Ovary (tissue), 9 donors: ENCODE measurements around the gene FIGNL2. TPM values are rescaled to one million over a fixed set of nuclear protein-coding genes. Genes with fewer than 3 reads are reported as not detected.

Source experiments
- DNase-seq, 5 donors: peaks; one replicate each; pipeline ENCODE4 v3.0.0-alpha.2; 2019 to 2020
- H3K27ac ChIP-seq, 2 donors: fragments of 200-600 bp; one replicate each; pipeline versions ENCODE4 v1.5.1 to v1.8.0; 2019 to 2022
- H3K27me3 ChIP-seq: fragments of 200-600 bp; one replicate; pipeline ENCODE4 v1.8.0; 2022
- H3K36me3 ChIP-seq: fragments of 200-600 bp; sonication (generic); one replicate; pipeline ENCODE4 v1.5.1; 2019
- H3K4me1 ChIP-seq: one replicate; pipeline ENCODE4 v1.8.1; 2013; ENCODE audit warnings: mild to moderate bottlenecking, moderate library complexity; ENCODE audit not compliant: insufficient read depth
- H3K4me3 ChIP-seq: fragments of 200-600 bp; sonication (generic); one replicate; pipeline ENCODE4 v1.5.1; 2017
- H3K9me3 ChIP-seq, 2 donors: fragments of 200-600 bp in 1 of 2; sonication (generic) in 1 of 2; one replicate each; pipeline versions ENCODE4 v1.5.1 to v1.8.1; 2013 to 2019; ENCODE audit warnings: mild to moderate bottlenecking in 1 of 2, moderate library complexity in 1 of 2
- CTCF ChIP-seq, 3 donors: fragments of 450-650 bp in 2 of 3; fragments of 200-600 bp in 1 of 3; IDR thresholded peaks; one replicate each; pipeline versions ENCODE4 v1.5.1 to v1.8.0; 2016 to 2022; ENCODE audit warnings: antibody characterized with exemption in 3 of 3, mild to moderate bottlenecking in 1 of 3
- EP300 ChIP-seq: sonication (generic); formaldehyde crosslinking; IDR thresholded peaks from one replicate; pipeline ENCODE4 v1.6.1; 2017; ENCODE audit warnings: antibody characterized with exemption
- POLR2A ChIP-seq: fragments of 450-650 bp; IDR thresholded peaks from one replicate; pipeline ENCODE4 v1.6.1; 2017; ENCODE audit warnings: antibody characterized with exemption, mild to moderate bottlenecking, moderate library complexity
- WGBS, 3 donors: extraction: QIAGEN DNeasy Blood & Tissue Kit in 1 of 3; methylation state at CpG; one replicate each; pipeline versions ENCODE4 v1.1.5 to v1.1.7; 2013 to 2017; 5-methylcytosine and 5-hydroxymethylcytosine counted together
- intact Hi-C, 4 donors: fragments of 100-400 bp; cut with DNase I; formaldehyde crosslinking; loops; one replicate each; pipeline versions ENCODE4 v1.11.0 to v1.15.1; 2022 to 2023
- polyA plus RNA-seq, 2 donors: library from polyadenylated mRNA; stranded (reverse); fragments of 200-250 nt in 1 of 2; fragments of 350-450 nt in 1 of 2; fragmentation: Illumina TruSeq in 1 of 2; extraction: RNeasy Lipid Tissue Mini Kit (QIAGEN cat#74804) in 1 of 2; gene quantifications; one replicate each; pipeline ENCODE4 v1.2.3, GENCODE V29; 2013 to 2014
- total RNA-seq, 7 donors: library from RNA; depleted of rRNA in 2 of 7; stranded (reverse); fragments of >200 nt in 2 of 7; fragmentation: NEBNext Ultra II Directional in 3 of 7; extraction: Animal tissue kit (Norgen Biotek cat#: 25700) in 3 of 7; gene quantifications; one replicate each; pipeline versions ENCODE4 v1.1.0 to v1.2.4, GENCODE V29; 2016 to 2023
- donor health status: DM: no; HTN: no; CAD: no; lungs with moderate emphysema.
- donor health status: DM: no; HTN: no; CAD: no.
- donor health status: Bipolar disorder and iron deficiency.
- donor health status: DM: yes; HTN: yes; CAD: no.
- donor health status: DM: no; HTN: no; CAD: no.
- donor health status: DM: yes; HTN: yes; CAD: no.

FIGNL2 gene
- total and polyA plus RNA-seq, 9 donors = 0.11 to 0.50 (median 0.22) TPM

DNA sequence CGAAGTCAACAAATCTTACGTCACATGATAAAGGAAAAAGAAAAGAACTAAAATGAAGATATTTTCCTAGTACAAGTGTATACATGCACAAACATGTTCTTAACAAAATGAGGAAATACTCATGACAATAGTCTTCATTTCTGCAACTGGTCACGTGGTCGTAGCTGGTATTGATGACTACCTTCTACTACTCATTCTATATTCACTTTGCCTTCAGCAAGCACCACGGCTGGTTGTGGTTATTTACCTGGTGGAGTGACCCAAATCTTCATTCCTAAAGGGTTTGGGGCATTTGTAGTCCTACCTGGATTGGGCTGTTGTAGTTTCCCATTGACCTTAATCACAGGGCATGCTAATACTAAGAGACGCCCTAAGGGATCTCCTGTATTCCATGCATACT is 51.2 kb downstream of the FIGNL2 start:
- Histone ChIP-seq H3K4me1 (no peaks in the 10 kb centered on the region), H3K27ac (no peak overlapping the region), H3K9me3 (no peaks in the 10 kb centered on the region), H3K27me3 (no peaks in the 10 kb centered on the region), H3K36me3 (no peaks in the 10 kb centered on the region), H3K4me3 (no peak overlapping the region)
- intact Hi-C loops = no loop called here
- DNase-seq = no peak
- TF ChIP-seq POLR2A (no peak), CTCF (IDR thresholded peaks at IDR 0.05) (no peak), EP300 (no peak)
- WGBS, 3 donors = 93 to 94% (median 94%) methylated on average over 6 of the region's 6 CpGs

DNA sequence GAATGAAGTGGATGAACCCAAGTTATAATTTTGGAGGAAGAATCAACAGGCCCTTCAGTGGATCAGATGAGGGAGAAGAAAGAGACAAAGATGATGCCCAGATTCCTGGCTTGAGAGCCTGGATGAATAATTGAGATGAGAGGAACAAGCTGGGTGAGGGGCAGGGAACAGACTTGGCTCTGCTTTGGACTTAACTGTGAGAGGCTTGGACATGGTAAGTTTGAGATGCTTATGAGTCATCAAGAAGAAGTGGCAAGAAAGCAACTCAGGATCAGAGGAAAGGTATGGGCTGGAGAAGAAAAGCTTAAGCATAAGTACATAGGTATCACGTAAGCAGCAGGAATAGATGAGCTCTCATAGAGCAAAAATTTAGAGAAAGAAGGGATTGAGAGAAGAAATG is 55.3 kb downstream of the FIGNL2 start:
- TF ChIP-seq CTCF (IDR thresholded peaks at IDR 0.05) (no peak), POLR2A (no peak), EP300 (no peak)
- no peaks in the 10 kb centered on the region for H3K9me3 ChIP-seq
- no peaks in the 10 kb centered on the region for H3K36me3 ChIP-seq
- 97 to 100% (median 98%) methylated on average over 1 of the region's 1 CpG for WGBS, 3 donors
- no peak overlapping the region for H3K4me3 ChIP-seq
- no peaks in the 10 kb centered on the region for H3K4me1 ChIP-seq
- intact Hi-C loops = no loop called here
- no peaks in the 10 kb centered on the region for H3K27me3 ChIP-seq
- DNase-seq = no peak
- H3K27ac ChIP-seq = no peak overlapping the region

DNA sequence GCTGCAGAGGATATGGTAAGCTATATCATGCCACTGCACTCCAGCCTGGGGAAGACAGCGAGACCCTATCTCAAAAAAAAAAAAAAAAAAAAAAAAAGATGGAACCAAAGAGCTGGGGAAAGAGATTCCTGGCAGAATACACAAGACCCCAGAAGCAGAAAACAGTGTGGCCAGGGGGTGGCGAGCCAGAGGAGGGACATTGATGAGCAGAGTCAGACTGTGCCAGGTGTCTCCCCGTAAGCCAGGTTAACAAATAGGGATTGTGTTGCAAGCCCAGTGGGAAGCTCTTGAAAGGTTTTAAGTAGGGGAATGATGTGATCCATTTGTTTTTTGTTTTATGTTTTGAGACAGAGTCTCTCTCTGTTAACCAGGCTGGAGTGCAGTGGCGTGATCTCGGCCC is 56.1 kb downstream of the FIGNL2 start:
- Histone ChIP-seq H3K4me3 (no peak overlapping the region), H3K9me3 (no peaks in the 10 kb centered on the region), H3K27me3 (no peaks in the 10 kb centered on the region), H3K27ac (no peak overlapping the region), H3K36me3 (no peaks in the 10 kb centered on the region), H3K4me1 (no peaks in the 10 kb centered on the region)
- no peak for TF ChIP-seq CTCF (IDR thresholded peaks at IDR 0.05)
- no peak for TF ChIP-seq POLR2A
- TF ChIP-seq EP300 = no peak
- 94 to 95% (median 95%) methylated on average over 5 of the region's 5 CpGs for WGBS, 3 donors
- intact Hi-C loops = no loop called here
- no peak for DNase-seq

GRCh38 chr12:51788876-51789275 is 59.6 kb downstream of the FIGNL2 start:
- no peaks in the 10 kb centered on the region for H3K36me3 ChIP-seq
- WGBS, 3 donors = 79 to 84% (median 83%) methylated on average over 6 of the region's 6 CpGs
- intact Hi-C loops = no loop called here
- no peak overlapping the region for H3K27ac ChIP-seq
- H3K27me3 ChIP-seq = no peaks in the 10 kb centered on the region
- TF ChIP-seq EP300 (no peak), CTCF (IDR thresholded peaks at IDR 0.05) (no peak), POLR2A (no peak)
- no peak overlapping the region for H3K4me3 ChIP-seq
- no peaks in the 10 kb centered on the region for H3K4me1 ChIP-seq
- DNase-seq = no peak
- H3K9me3 ChIP-seq = no peaks in the 10 kb centered on the region

DNA sequence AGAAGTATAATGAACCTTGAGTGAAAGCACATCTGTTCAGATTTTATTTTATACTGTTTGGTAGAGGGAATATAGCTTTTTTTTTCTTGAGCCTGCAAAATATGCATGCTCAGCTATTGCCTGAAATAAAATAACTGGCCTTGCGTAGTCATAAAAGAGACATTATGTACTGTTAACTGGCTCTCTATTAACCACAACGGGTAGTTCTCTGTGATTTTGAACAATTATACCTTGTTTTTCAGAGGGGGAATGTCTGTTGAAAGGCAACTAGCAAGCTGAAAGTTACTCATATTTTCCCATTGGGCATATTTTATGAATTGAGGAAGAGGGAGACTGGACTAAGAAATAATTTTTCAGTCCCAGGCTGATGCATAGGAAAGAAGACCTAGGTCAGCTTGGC is 62.6 kb downstream of the FIGNL2 start:
- DNase-seq = no peak
- WGBS, 3 donors = 77 to 88% (median 87%) methylated on average over 2 of the region's 2 CpGs
- H3K4me1 ChIP-seq = no peaks in the 10 kb centered on the region
- intact Hi-C loops = no loop called here
- H3K36me3 ChIP-seq = no peaks in the 10 kb centered on the region
- no peaks in the 10 kb centered on the region for H3K27me3 ChIP-seq
- H3K4me3 ChIP-seq = no peak overlapping the region
- no peak for TF ChIP-seq CTCF (IDR thresholded peaks at IDR 0.05)
- H3K9me3 ChIP-seq = no peaks in the 10 kb centered on the region
- H3K27ac ChIP-seq = no peak overlapping the region
